AG04450 (cell line): ENCODE results near the gene GBP2. TPM values are rescaled to one million over a fixed set of nuclear protein-coding genes. Genes with fewer than 3 reads are reported as not detected.

Experiments used
- CTCF ChIA-PET: fragments of 300-600, 350-600 bp; formaldehyde crosslinking; extraction: SDS; loops from one replicate; lab custom pipeline; 2022; ENCODE audit warnings: antibody characterized with exemption, inconsistent platforms; lab: Charles Lee
- POLR2A ChIA-PET: fragments of 350-600 bp; formaldehyde crosslinking; extraction: SDS; loops from one replicate; lab custom pipeline; 2021; ENCODE audit warnings: antibody characterized with exemption, inconsistent platforms; lab: Yijun Ruan, JAX
- DNase-seq: peaks from one replicate; pipeline ENCODE4 v3.0.0-alpha.2; 2011; ENCODE audit warnings: low read depth, low spot score
- H3K27ac ChIP-seq: one replicate; pipeline ENCODE4 v1.5.1; 2012; ENCODE audit warnings: low read depth, low read length, control low read depth
- H3K27me3 ChIP-seq: one replicate; pipeline ENCODE4 v1.6.0; 2012; ENCODE audit warnings: low read length; ENCODE audit not compliant: control insufficient read depth, insufficient read depth
- H3K4me3 ChIP-seq: 2 replicates; pipeline ENCODE4 v1.5.1; 2011; ENCODE audit warnings: mild to moderate bottlenecking, low read depth, low read length, control low read depth
- H3K9me3 ChIP-seq: 2 replicates; pipeline ENCODE4 v1.5.1; 2012; ENCODE audit warnings: low read length; ENCODE audit not compliant: control insufficient read depth, insufficient read depth
- CTCF ChIP-seq: IDR thresholded peaks from 2 replicates; pipeline ENCODE4 v1.5.1; 2011; ENCODE audit warnings: low read depth, low read length, control low read depth, inconsistent platforms
- polyA plus RNA-seq: library from polyadenylated mRNA; depleted of rRNA; stranded (reverse); fragments of >200 nt; gene quantifications from 2 replicates; pipeline ENCODE4 v1.2.3, GENCODE V29; 2011

Gene GBP2
- polyA plus RNA-seq, 1 experiment, result 67.9 TPM

- H3K27me3 ChIP-seq, result no peaks in the 10 kb centered on the region
- H3K27ac ChIP-seq, result no peak overlapping the region
- no peak for DNase-seq
- CTCF ChIA-PET, result no interaction called here
- no peaks in the 10 kb centered on the region for H3K9me3 ChIP-seq
- H3K4me3 ChIP-seq, result no peak overlapping the region
- POLR2A ChIA-PET, result no interaction called here
- TF ChIP-seq CTCF, result no peak
Observed at GRCh38 chr1:89170170-89171066, 44.5 kb upstream of the GBP2 start.

- no peaks in the 10 kb centered on the region for H3K27me3 ChIP-seq
- CTCF ChIA-PET, result interaction anchor here (0.7 kb wide), 1 partner anchor 83 kb away, joined by 3 read pairs; no protein-coding TSS in a partner anchor
- POLR2A ChIA-PET, result no interaction called here
- no peak for DNase-seq
- no peak overlapping the region for H3K4me3 ChIP-seq
- no peaks in the 10 kb centered on the region for H3K9me3 ChIP-seq
- no peak overlapping the region for H3K27ac ChIP-seq
- TF ChIP-seq CTCF, result no peak
Observed at GRCh38 chr1:89169166-89169565, 43.3 kb upstream of the GBP2 start.

GRCh38 chr1:89167590-89168230 is 41.8 kb upstream of the GBP2 start:
- H3K4me3 ChIP-seq, result no peak overlapping the region
- ChIA-PET CTCF (interaction anchor here (0.9 kb wide), 1 partner anchor 14 kb away, joined by 3 read pairs; no protein-coding TSS in a partner anchor), POLR2A (no interaction called here)
- DNase-seq, result no peak
- no peaks in the 10 kb centered on the region for H3K9me3 ChIP-seq
- H3K27ac ChIP-seq, result no peak overlapping the region
- TF ChIP-seq CTCF, result no peak
- no peaks in the 10 kb centered on the region for H3K27me3 ChIP-seq

DNA sequence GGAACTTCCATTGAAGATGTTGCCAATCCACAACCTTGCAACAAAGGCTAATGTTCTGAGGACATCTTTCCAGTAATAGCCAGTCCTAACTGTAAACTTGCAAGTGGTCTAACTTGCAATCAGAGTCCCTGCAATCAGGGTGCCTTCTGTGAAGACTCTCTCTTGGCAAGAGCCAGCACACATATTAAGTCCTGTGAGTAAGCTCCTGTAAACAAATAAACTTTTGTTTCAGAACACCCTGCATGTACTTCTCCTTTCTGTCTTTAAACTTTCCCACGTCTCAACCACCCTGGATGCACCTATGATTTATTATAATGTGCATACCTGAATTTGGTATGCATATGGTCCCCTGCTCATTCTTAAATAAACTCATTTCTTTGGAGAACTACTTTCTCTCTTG is 40.8 kb upstream of the GBP2 start:
- H3K4me3 ChIP-seq, result no peak overlapping the region
- H3K27me3 ChIP-seq, result no peaks in the 10 kb centered on the region
- TF ChIP-seq CTCF, result no peak
- CTCF ChIA-PET, result interaction anchor here (0.5 kb wide), 1 partner anchor 1685 kb away, joined by 11 read pairs; no protein-coding TSS in a partner anchor
- H3K9me3 ChIP-seq, result no peaks in the 10 kb centered on the region
- POLR2A ChIA-PET, result no interaction called here
- DNase-seq, result no peak
- H3K27ac ChIP-seq, result no peak overlapping the region

DNA sequence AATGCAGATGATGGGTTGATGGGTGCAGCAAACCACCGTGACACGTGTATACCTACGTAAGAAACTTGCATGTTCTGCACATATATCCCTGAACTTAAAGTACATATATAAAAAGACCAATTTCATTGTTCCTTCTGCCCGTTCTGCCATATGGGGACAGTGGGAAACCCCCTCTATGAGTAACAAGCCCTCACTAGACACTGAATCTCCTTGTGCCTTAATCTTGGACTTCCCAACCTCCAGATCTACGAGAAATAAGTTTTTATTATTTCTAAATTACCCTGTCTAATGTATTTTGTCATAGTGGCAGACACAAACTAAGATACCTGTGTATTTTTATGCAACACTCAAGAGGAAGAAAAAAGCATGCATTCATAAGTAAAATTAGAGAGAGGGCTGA is 39.9 kb upstream of the GBP2 start:
- Histone ChIP-seq H3K27me3 (no peaks in the 10 kb centered on the region), H3K9me3 (no peaks in the 10 kb centered on the region), H3K27ac (no peak overlapping the region), H3K4me3 (no peak overlapping the region)
- POLR2A ChIA-PET, result no interaction called here
- TF ChIP-seq CTCF, result no peak
- CTCF ChIA-PET, result no interaction called here
- DNase-seq, result no peak
